Ovary (tissue), 9 donors: ENCODE results near the gene PRICKLE3. TPM values are rescaled to one million over a fixed set of nuclear protein-coding genes. Genes with fewer than 3 reads are reported as not detected.

Experiments used
- DNase-seq, 5 donors: peaks; one replicate each; pipeline ENCODE4 v3.0.0-alpha.2; 2019 to 2020
- H3K27ac ChIP-seq, 2 donors: fragments of 200-600 bp; one replicate each; pipeline versions ENCODE4 v1.5.1 to v1.8.0; 2019 to 2022
- H3K27me3 ChIP-seq: fragments of 200-600 bp; one replicate; pipeline ENCODE4 v1.8.0; 2022
- H3K36me3 ChIP-seq: fragments of 200-600 bp; sonication (generic); one replicate; pipeline ENCODE4 v1.5.1; 2019
- H3K4me1 ChIP-seq: one replicate; pipeline ENCODE4 v1.8.1; 2013; ENCODE audit warnings: mild to moderate bottlenecking, moderate library complexity; ENCODE audit not compliant: insufficient read depth
- H3K4me3 ChIP-seq: fragments of 200-600 bp; sonication (generic); one replicate; pipeline ENCODE4 v1.5.1; 2017
- H3K9me3 ChIP-seq, 2 donors: fragments of 200-600 bp in 1 of 2; sonication (generic) in 1 of 2; one replicate each; pipeline versions ENCODE4 v1.5.1 to v1.8.1; 2013 to 2019; ENCODE audit warnings: mild to moderate bottlenecking in 1 of 2, moderate library complexity in 1 of 2
- EP300 ChIP-seq: sonication (generic); formaldehyde crosslinking; IDR thresholded peaks from one replicate; pipeline ENCODE4 v1.6.1; 2017; ENCODE audit warnings: antibody characterized with exemption
- POLR2A ChIP-seq: fragments of 450-650 bp; IDR thresholded peaks from one replicate; pipeline ENCODE4 v1.6.1; 2017; ENCODE audit warnings: antibody characterized with exemption, mild to moderate bottlenecking, moderate library complexity
- WGBS, 3 donors: extraction: QIAGEN DNeasy Blood & Tissue Kit in 1 of 3; methylation state at CpG; one replicate each; pipeline versions ENCODE4 v1.1.5 to v1.1.7; 2013 to 2017; 5-methylcytosine and 5-hydroxymethylcytosine counted together
- intact Hi-C, 4 donors: fragments of 100-400 bp; cut with DNase I; formaldehyde crosslinking; loops; one replicate each; pipeline versions ENCODE4 v1.11.0 to v1.15.1; 2022 to 2023
- polyA plus RNA-seq, 2 donors: library from polyadenylated mRNA; stranded (reverse); fragments of 200-250 nt in 1 of 2; fragments of 350-450 nt in 1 of 2; fragmentation: Illumina TruSeq in 1 of 2; extraction: RNeasy Lipid Tissue Mini Kit (QIAGEN cat#74804) in 1 of 2; gene quantifications; one replicate each; pipeline ENCODE4 v1.2.3, GENCODE V29; 2013 to 2014
- total RNA-seq, 7 donors: library from RNA; depleted of rRNA in 2 of 7; stranded (reverse); fragments of >200 nt in 2 of 7; fragmentation: NEBNext Ultra II Directional in 3 of 7; extraction: Animal tissue kit (Norgen Biotek cat#: 25700) in 3 of 7; gene quantifications; one replicate each; pipeline versions ENCODE4 v1.1.0 to v1.2.4, GENCODE V29; 2016 to 2023
- TF ChIP-seq, protein P1 (sequence below), 3 donors: fragments of 450-650 bp in 2 of 3; fragments of 200-600 bp in 1 of 3; IDR thresholded peaks; one replicate each; pipeline versions ENCODE4 v1.5.1 to v1.8.0; 2016 to 2022; ENCODE audit warnings: antibody characterized with exemption in 3 of 3, mild to moderate bottlenecking in 1 of 3
- donor health status: DM: no; HTN: no; CAD: no; lungs with moderate emphysema.
- donor health status: DM: no; HTN: no; CAD: no.
- donor health status: Bipolar disorder and iron deficiency.
- donor health status: DM: yes; HTN: yes; CAD: no.
- donor health status: DM: no; HTN: no; CAD: no.
- donor health status: DM: yes; HTN: yes; CAD: no.

Gene PRICKLE3
- total and polyA plus RNA-seq, 9 donors: 3.5 to 15.1 (median 11.4) TPM

DNA sequence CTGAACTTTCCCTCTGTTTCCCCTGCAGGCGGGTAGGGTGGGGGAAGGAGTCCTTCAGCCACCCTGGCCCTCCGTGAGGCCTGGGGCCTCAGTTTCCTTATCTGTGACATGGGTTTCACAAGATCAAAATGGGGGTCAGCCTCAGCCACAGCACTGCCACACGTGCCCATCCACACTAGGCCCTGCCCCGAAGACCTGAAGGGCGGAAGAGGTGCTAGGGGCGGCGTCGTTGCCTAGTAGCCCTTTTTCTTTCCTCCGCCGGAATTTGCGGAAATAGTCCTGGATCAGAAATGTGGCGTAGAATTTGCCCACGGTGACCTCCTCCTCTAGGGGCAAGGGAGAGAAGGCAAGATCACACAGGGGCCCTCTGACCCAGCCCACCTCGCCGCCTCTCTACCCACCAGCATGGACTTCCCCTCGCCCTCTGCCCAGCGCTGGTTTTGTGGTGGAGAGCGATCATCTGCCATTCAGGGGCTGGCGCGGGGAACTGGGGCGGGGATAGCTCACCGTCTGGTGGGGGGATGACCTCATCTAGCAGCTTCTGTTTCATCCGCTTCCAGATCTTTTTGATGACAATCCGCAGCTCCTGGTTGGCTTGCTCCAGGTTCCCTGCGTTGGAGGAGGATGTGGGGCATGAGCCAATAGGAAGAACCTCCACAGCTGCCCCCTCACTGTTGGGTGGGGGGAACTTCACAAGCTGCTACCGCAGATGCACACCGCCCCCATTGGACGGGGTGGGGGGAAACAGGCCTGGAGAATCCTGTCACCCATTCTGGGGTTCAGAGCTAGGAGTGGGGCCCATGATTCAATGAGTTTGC is 23.5 kb upstream of the PRICKLE3 start:
- Histone ChIP-seq H3K9me3 (no peaks in the 10 kb centered on the region), H3K4me1 (no peaks in the 10 kb centered on the region), H3K27me3 (no peaks in the 10 kb centered on the region), H3K36me3 (no peaks in the 10 kb centered on the region), H3K4me3 (no peak overlapping the region), H3K27ac (no peak overlapping the region)
- DNase-seq: no peak
- intact Hi-C loops: no loop called here
- WGBS, 3 donors: 42 to 55% (median 55%) methylated on average over 28 of the region's 28 CpGs
- TF ChIP-seq, protein P1, sequence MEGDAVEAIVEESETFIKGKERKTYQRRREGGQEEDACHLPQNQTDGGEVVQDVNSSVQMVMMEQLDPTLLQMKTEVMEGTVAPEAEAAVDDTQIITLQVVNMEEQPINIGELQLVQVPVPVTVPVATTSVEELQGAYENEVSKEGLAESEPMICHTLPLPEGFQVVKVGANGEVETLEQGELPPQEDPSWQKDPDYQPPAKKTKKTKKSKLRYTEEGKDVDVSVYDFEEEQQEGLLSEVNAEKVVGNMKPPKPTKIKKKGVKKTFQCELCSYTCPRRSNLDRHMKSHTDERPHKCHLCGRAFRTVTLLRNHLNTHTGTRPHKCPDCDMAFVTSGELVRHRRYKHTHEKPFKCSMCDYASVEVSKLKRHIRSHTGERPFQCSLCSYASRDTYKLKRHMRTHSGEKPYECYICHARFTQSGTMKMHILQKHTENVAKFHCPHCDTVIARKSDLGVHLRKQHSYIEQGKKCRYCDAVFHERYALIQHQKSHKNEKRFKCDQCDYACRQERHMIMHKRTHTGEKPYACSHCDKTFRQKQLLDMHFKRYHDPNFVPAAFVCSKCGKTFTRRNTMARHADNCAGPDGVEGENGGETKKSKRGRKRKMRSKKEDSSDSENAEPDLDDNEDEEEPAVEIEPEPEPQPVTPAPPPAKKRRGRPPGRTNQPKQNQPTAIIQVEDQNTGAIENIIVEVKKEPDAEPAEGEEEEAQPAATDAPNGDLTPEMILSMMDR (IDR thresholded peaks at IDR 0.05): no peak
- no peak for TF ChIP-seq POLR2A
- no peak for TF ChIP-seq EP300

DNA sequence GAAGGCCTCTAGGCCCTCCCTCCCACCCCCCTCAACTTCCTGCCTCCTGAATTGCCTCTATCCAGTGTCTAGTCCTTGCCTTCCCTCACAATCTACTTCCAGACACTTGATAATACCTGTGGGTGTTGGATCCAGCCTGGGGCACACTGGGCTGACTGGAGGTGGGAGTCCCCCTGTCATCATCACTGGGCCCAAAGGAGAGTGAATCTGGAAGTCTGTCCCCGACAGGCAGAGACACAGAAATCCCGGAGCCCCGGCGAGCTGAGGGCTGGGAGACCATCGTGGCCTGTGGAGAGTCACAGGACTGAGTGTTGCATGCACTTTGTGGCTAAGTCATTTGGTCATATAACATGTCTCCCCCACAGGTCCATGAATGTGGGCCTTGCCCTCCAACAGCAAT is 22.2 kb upstream of the PRICKLE3 start:
- 84 to 95% (median 87%) methylated on average over 5 of the region's 5 CpGs for WGBS, 3 donors
- Histone ChIP-seq H3K27ac (no peak overlapping the region), H3K9me3 (no peaks in the 10 kb centered on the region), H3K4me1 (no peaks in the 10 kb centered on the region), H3K4me3 (no peak overlapping the region), H3K36me3 (no peaks in the 10 kb centered on the region), H3K27me3 (no peaks in the 10 kb centered on the region)
- no peak for TF ChIP-seq EP300
- TF ChIP-seq, protein P1 (IDR thresholded peaks at IDR 0.05): no peak
- intact Hi-C loops: no loop called here
- DNase-seq: no peak

DNA sequence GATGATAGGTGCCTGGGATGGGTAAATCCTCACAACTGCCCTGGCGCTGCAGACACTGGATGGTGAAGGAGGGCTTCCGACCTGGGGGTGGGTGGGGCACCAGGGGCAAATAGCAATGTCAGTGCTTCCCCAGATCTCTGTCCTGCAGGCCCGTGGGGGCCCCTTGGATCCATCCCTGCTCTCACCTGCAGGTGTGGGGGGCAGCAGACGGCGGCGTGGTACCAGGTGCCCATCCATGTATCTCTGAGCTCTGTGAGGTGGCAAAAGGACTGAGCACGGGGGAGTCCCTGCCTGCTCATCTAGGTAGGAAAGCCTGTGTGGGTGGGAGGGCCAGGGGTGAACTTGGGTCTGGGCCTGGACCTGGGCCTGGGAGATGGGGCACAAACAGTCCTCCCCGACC is 20.4 kb upstream of the PRICKLE3 start:
- no peaks in the 10 kb centered on the region for H3K27me3 ChIP-seq
- intact Hi-C loops: no loop called here
- no peaks in the 10 kb centered on the region for H3K4me1 ChIP-seq
- TF ChIP-seq, protein P1 (IDR thresholded peaks at IDR 0.05): no peak
- no peak for DNase-seq
- no peaks in the 10 kb centered on the region for H3K9me3 ChIP-seq
- no peak overlapping the region for H3K4me3 ChIP-seq
- no peak overlapping the region for H3K27ac ChIP-seq
- no peaks in the 10 kb centered on the region for H3K36me3 ChIP-seq
- 73 to 82% (median 78%) methylated on average over 8 of the region's 8 CpGs for WGBS, 3 donors

DNA sequence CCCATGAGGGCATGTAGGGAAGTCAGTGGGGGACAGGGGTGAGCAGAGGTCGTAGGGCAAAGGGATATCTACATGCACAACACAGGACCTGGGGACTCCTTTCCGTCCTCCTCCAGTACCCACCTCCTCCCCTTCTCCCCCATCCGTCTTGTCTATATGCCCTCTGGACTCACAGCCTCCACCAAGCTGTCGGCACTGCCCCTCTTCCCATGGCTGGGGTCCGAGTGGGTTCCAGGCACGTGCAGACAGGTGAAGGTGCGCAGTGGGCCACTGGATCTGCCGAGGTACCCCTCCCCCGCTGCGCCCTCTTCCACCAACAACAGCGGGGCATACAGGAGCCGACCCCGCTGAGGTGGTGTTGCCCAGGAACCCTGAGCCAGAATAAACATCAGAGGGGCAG is 19.3 kb upstream of the PRICKLE3 start:
- Histone ChIP-seq H3K36me3 (no peaks in the 10 kb centered on the region), H3K27ac (no peak overlapping the region), H3K9me3 (no peaks in the 10 kb centered on the region), H3K4me1 (no peaks in the 10 kb centered on the region), H3K27me3 (no peaks in the 10 kb centered on the region), H3K4me3 (no peak overlapping the region)
- no peak for DNase-seq
- TF ChIP-seq EP300 (no peak), POLR2A (no peak)
- TF ChIP-seq, protein P1 (IDR thresholded peaks at IDR 0.05): no peak
- WGBS, 3 donors: 72 to 80% (median 76%) methylated on average over 13 of the region's 13 CpGs
- intact Hi-C loops: no loop called here
